NT2/D1 (cell line): ENCODE results near the gene SLC20A1.

Source experiments
- SUZ12 ChIP-seq: IDR thresholded peaks from 2 replicates; pipeline ENCODE4 v1.6.1; 2011; ENCODE audit not compliant: insufficient read length, insufficient read depth; ENCODE audit errors: extremely low read depth
- YY1 ChIP-seq: IDR thresholded peaks from 2 replicates; pipeline ENCODE4 v1.6.1; 2011; ENCODE audit not compliant: insufficient read length, insufficient read depth
- ZNF274 ChIP-seq: IDR thresholded peaks from 2 replicates; pipeline ENCODE4 v1.6.1; 2011; ENCODE audit warnings: mild to moderate bottlenecking, low read depth, low read length

- no peak for TF ChIP-seq ZNF274
- no peak for TF ChIP-seq YY1
- TF ChIP-seq SUZ12: no peak
These were observed 17.0 kb downstream of the SLC20A1 start for GRCh38 chr2:112662704-112663103.
